Suppressor macrophage treated with lipopolysaccharide for 1 hour (primary cell): ENCODE measurements around the gene HMGB1.
"Not testable (repeated sequence)": the region's sequence is repeated elsewhere in the genome, so short reads cannot be mapped to it uniquely, and the experiment has no call there.

ENCODE experiments used
- DNase-seq, 3 donors: peaks; one replicate each; pipeline ENCODE4 v3.0.0-alpha.2; 2020 to 2022

The HMGB1 gene

DNA sequence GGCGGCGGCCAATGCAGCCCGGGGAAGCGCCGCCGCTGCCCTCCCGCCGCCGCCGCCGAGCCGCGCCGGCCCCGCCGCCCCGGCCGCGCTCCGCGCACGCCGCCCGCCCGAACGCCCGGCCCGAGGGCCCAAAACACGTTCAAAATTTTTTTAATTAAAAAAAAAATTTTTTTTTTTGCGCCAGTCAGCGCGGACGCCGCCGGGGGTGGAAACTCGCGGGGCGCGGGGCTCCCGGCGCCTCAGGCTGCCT lies 468 bp downstream of the HMGB1 start:
- DNase-seq, result no peak

GRCh38 chr13:30464496-30465342 lies 1.0 kb downstream of the HMGB1 start:
- peak; percentile 77 to 90 (median 83) for DNase-seq

- peak; percentile 49 to 62 (median 59) for DNase-seq
These were observed 1.8 kb downstream of the HMGB1 start for GRCh38 chr13:30463787-30464495.

DNA sequence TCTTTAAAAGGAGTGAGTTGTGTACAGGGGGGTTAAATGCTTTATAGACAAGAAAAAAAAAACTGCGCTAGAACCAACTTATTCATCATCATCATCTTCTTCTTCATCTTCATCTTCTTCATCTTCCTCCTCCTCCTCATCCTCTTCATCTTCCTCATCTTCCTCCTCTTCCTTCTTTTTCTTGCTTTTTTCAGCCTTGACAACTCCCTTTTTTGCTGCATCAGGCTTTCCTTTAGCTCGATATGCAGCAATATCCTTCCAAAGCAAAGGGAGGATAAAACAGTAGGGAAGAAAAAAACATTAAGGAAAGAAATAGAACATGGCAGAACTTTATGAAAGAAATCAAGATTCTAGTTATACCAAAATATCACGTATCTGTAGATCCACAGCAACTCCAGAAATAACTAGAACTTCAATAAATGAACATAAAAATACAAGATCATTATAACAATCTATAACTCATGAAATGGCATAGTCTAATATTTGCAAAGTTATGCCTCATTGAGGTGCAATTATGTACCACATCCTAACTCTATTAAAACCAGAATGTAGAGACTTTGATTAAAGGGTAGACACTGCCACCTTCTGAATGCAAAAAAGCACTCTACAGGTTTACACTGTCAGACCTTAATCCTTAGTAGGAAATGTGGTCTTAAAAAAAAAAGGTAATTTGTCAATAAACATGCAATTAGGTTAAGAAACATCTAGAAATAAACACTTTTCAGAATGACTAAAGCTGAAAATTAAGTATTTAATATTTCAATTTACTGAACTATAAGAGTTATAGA lies 4.3 kb downstream of the HMGB1 start:
- DNase-seq, result peak; percentile 21 to 59 (median 50)

DNA sequence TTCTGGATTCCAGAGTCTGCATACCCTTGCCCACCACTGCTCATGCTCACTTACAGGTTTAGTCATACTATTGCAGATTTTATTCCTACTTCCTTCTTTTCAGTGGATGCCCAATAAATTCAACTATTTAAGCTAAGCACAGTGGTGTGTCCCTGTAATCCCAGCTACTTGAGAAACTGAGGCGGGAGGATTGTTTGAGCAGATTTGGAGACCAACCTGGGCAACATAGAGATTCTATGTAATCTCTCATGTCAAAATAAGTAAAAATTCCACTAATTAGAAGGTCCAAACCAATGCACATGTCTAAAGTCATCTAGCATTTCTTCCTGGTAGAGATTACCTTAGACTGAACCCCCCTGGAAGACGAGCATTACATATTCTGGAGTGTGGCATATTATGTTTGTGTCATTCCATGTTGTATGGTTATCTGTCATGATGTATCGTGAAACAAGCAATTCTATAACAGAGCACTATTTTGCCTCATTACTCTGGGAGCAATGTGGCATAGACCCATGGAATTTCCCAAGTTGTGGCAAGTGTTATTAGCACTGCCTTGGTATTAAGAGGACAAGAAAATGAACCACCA lies 8.3 kb downstream of the HMGB1 start:
- peak in 2 of 3 donors; percentile 6 to 29 for DNase-seq

DNA sequence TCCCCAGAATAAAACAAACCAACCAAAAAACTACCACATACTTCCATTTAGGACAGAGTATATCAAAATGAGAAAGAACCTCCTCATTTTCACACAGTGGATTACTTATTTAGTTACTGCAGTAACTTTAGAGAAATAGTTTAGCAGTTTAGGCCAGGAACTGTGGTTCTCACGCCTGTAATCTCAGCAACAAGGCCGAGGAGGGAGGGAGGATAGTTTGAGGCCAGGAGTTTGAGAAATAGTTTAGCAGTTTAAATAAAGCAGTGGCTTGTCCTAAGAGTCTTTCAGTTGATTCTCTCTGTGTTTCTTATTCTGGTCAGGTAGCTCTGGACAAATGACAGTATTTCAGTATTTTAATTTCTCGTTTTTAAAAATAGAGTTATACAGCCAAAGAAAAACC lies 9.4 kb downstream of the HMGB1 start:
- DNase-seq, result no peak

DNA sequence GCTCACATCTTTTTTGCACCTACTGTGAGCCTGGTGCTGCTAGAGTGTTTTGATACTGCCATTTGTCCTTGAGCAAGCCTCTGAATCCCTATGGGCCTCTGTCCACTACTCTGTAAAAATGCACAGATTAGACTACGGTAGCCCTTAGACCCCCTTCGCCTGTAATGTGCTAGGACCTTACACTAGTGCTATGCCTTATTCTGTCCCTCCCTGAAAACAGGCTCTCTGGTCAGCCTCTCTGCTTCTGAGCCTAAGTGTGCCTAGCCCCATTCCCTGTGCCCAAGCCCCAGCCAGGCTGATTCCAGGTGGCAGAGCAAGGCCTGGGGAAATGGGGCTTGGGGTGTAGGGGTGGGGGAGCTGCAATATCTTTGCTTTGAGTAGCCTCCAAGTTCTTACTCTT lies 10.7 kb downstream of the HMGB1 start:
- DNase-seq, result no peak

- DNase-seq, result peak; percentile 14 to 40 (median 36)
These were observed 12.0 kb downstream of the HMGB1 start for GRCh38 chr13:30453727-30454126.

DNA sequence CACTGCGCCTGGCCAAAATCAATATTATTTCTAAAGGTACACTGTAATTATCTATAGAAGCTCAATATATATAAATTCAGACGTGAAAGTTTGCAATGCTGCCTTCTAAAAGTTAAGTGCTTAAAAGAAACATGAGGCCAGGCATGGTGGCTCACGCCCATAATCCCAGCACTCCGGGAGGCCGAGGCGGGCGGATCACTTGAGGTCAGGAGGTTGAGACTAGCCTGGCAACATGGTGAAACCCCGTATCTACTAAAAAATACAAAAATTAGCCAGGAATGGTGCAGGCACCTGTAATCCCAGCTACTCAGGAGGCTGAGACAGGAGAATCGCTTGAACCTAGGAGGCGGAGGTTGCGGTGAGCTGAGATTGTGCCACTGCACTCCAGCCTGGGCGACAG lies 14.3 kb downstream of the HMGB1 start:
- not testable (repeated sequence) for DNase-seq

GRCh38 chr13:30450066-30450465 lies 15.7 kb downstream of the HMGB1 start:
- DNase-seq, result no peak

DNA sequence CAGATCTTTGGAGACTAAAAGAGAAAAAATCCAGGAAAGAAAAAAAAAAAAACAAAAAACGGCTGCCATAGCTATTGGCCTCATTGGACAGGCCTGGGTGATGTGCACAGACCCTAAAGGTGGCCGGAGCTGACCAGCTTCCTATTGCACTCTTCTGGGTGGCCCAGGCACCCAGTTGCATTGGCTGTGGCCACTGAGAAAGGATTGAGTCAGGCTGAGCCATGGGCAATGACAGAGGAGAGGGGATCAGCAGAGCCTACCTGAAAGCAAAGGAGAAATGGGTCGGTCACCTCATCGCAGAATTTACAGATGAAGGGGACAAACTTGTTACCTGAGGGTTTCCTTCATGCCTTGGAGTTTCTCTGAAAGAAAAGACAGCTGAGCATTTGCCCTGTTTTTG lies 17.3 kb downstream of the HMGB1 start:
- DNase-seq, result no peak

- no peak for DNase-seq
These were observed 19.6 kb downstream of the HMGB1 start for GRCh38 chr13:30446126-30446500.

- no peak for DNase-seq
These were observed 21.8 kb downstream of the HMGB1 start for GRCh38 chr13:30443957-30444404.

- DNase-seq, result not testable (repeated sequence)
These were observed 22.2 kb downstream of the HMGB1 start for GRCh38 chr13:30443491-30443890.

DNA sequence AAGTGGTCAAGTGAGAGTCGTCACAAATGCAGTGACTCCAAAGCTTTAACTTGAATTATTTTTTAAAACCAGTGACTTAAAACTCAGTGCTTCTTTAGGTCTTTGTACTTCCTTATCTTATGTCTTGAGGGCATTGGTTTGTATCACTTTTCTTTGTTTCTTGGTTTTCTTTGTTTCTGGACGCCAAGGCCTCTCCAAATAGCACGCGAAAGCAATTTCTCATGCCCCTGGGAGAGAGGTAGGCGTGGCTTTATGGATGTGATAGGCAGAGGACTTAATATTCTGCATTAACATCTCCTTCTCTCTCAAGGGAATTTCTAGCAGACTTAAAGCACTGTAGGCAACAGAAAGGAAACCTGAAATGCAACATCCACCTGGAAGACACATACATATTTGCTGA lies 22.8 kb downstream of the HMGB1 start:
- DNase-seq, result no peak

DNA sequence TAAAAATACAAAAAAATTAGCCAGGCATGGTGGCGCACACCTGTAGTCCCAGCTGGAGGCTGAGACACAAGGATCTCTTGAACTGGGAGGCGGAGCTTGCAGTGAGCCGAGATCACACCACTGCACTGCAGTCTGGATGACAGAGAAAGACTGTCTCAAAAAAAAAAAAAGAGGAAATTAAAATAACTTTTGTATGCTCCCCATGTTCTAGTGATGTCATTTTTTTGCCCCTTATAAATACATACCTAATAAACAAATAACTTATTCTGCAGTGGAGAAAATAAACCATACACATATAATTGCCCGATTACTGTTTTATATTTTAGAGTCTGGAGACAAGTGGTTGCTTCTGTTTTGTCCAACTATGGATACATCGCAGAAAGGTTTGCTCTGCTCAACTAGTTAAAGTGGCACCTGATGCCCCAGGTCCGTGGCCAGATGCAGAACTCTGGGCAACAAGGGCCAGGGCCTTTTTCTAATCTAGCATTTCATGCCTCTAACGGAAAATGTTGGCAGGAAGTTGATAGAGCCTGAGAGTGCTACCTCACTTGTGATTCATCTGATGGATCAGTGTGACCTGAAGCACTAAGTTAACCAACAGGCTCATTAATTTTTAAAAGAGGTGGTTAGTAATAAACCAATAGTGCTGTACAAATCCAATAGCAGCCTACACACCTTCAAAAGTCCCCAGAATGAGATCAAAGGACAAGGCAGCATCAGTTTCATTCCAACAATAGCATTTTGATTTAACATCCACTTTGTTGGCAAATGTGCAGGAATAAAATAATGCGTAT lies 24.6 kb downstream of the HMGB1 start:
- DNase-seq, result no peak

GRCh38 chr13:30438286-30438685 lies 27.4 kb downstream of the HMGB1 start:
- no peak for DNase-seq

- DNase-seq, result no peak
These were observed 28.6 kb downstream of the HMGB1 start for GRCh38 chr13:30437177-30437576.

GRCh38 chr13:30435911-30436451 lies 29.8 kb downstream of the HMGB1 start:
- no peak for DNase-seq

DNA sequence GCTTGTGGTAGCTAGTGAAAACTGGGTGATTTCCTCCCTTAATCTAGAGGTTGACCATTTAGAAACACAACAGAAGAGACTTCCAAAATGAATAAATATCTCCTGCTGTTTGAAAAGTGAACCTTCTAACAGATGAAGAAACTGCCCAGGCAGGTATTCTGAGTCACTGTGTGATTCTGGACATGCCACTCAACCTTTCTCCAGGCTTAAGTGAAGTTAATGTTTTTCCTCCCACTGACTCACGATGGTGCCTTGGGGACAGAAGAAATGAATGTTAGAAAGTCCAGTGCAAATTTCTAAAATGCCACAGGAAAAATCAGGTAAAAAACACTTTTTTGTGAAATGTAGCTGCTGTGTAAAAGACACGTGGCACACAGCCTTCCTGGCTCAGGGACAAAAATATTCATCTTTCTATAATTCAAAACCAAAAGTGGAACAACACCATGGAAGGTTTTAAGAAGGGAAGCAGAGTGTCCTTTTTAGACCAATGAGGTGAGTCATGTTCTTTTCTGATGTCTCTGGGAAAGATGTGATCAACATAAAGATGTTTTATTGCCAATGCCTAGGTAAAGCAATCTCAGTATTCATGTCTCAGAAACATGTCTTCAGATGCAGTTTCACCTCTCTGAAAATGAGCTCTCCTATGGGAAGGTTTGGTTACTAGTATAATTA lies 34.3 kb downstream of the HMGB1 start:
- peak; percentile 54 to 62 (median 61) for DNase-seq
